Mesothelial cell of epicardium (in vitro differentiated cells): ENCODE results near the gene NOP9. TPM values are rescaled to one million over a fixed set of nuclear protein-coding genes. Genes with fewer than 3 reads are reported as not detected.

Experiments
- DNase-seq, 2 experiments: peaks; one replicate each; pipeline ENCODE4 v3.0.0; 2021; ENCODE audit warnings: low spot score in 2 of 2; ENCODE audit not compliant: unreplicated experiment in 2 of 2
- H3K27ac Mint-ChIP-seq: 2 replicates; pipeline ENCODE4 v1.8.0; 2021; ENCODE audit warnings: mixed read lengths
- H3K27me3 Mint-ChIP-seq: 2 replicates; pipeline ENCODE4 v1.8.0; 2021; ENCODE audit warnings: low read depth, mixed read lengths
- H3K36me3 Mint-ChIP-seq: 2 replicates; pipeline ENCODE4 v1.8.0; 2021; ENCODE audit warnings: mixed read lengths
- H3K4me1 Mint-ChIP-seq: 2 replicates; pipeline ENCODE4 v1.8.0; 2021; ENCODE audit warnings: mixed read lengths
- H3K4me3 Mint-ChIP-seq: 2 replicates; pipeline ENCODE4 v1.8.0; 2021; ENCODE audit warnings: mild to moderate bottlenecking, moderate library complexity, mixed read lengths
- H3K9me3 Mint-ChIP-seq: 2 replicates; pipeline ENCODE4 v1.8.0; 2021; ENCODE audit warnings: mixed read lengths
- total RNA-seq: library from RNA; stranded (reverse); gene quantifications from 3 replicates; pipeline ENCODE4 v1.2.1, GENCODE V29; 2021
- TF ChIP-seq, protein P1 (sequence below): fragments of 200-600 bp; sonication (generic); IDR thresholded peaks from one replicate; pipeline ENCODE4 v1.5.0; 2021; ENCODE audit warnings: antibody characterized with exemption; ENCODE audit not compliant: unreplicated experiment

Gene NOP9
- total RNA-seq, 1 donor from 2014 or later: 30.8 TPM

DNA sequence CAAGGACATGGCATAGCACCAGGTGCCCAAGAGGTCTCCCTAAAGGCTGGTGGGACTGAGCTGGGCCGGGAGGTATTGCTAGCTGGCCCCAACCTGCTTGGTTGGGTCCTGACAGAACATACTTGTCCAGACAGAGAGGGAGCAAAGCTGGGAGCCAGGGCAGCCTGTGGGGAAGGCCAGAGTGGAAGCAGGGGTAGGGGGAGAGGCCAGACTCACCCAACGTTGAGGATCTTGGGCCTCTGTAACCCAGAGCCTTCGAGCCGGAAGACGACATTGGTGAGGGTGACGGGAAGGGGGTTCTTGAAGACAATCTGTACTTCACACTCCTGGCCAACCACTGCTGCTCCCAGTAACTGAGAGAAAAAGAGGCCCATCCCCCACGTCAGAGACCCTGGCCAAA is 45.7 kb upstream of the NOP9 start:
- Mint-ChIP-seq H3K9me3 (no peaks in the 10 kb centered on the region), H3K27ac (no peak overlapping the region), H3K4me3 (no peak overlapping the region), H3K4me1 (peaks cover 12% of the 10 kb centered on the region), H3K36me3 (no peaks in the 10 kb centered on the region), H3K27me3 (no peaks in the 10 kb centered on the region)
- TF ChIP-seq, protein P1, sequence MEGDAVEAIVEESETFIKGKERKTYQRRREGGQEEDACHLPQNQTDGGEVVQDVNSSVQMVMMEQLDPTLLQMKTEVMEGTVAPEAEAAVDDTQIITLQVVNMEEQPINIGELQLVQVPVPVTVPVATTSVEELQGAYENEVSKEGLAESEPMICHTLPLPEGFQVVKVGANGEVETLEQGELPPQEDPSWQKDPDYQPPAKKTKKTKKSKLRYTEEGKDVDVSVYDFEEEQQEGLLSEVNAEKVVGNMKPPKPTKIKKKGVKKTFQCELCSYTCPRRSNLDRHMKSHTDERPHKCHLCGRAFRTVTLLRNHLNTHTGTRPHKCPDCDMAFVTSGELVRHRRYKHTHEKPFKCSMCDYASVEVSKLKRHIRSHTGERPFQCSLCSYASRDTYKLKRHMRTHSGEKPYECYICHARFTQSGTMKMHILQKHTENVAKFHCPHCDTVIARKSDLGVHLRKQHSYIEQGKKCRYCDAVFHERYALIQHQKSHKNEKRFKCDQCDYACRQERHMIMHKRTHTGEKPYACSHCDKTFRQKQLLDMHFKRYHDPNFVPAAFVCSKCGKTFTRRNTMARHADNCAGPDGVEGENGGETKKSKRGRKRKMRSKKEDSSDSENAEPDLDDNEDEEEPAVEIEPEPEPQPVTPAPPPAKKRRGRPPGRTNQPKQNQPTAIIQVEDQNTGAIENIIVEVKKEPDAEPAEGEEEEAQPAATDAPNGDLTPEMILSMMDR: no peak
- DNase-seq: no peak

DNA sequence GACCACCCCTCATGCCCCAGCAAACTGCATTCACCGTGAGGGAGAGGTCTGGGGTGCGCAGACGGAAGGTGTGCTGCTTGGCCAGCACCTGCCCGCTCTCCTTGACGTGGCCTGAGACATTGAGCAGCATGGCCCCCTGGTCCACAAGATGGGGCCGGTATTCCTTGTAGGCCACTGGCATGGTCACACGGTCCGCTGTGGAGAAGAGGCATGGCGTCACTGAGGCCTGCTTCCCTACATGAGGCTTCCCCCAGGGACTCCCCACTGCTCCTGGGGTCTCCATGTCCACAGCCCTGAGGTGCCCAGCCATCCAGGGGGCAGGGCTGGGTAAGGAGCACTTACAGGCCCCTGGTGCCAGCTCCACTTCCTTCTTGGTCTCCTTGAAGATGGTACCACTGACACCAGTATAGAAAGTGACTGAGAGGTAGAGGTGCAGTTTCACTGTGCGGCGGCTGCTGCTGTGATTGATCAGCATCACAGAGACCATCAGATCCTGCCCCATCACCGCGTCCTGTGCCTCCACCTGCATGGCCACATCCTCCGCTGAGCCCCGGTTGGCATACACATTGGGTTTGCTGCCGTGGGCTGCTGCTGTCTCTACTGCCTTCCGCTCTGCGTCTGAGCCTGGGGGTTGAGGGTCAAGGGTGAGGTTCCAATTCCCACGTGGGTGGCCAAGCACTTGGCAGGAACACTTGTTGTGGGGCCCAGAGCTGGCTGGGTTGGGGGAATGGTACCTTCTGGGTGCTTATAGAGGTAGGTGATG is 44.8 kb upstream of the NOP9 start:
- Mint-ChIP-seq H3K27me3 (no peaks in the 10 kb centered on the region), H3K4me1 (peaks cover 19% of the 10 kb centered on the region), H3K9me3 (no peaks in the 10 kb centered on the region), H3K36me3 (no peaks in the 10 kb centered on the region), H3K4me3 (no peak overlapping the region), H3K27ac (no peak overlapping the region)
- no peak for DNase-seq
- TF ChIP-seq, protein P1: no peak

DNA sequence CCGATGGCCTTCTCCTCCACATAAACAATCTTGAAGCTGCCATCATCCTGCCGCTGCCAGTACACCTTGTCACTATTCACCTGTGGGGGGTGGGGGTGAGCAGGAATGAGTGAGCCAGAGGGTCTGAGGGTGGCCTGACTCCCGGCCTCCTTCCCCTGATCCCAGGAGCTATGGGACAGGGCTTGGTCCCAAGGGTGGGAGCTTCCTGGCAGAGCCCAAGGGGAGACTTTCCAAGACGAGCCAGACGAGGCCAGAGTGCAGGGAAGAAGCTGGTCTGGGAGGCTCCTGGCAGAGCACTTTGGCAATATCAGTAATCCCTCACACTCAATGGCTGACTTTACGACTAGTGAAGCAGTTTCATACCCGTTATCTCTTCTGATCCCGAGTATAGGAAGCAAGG is 44.2 kb upstream of the NOP9 start:
- DNase-seq: no peak
- H3K36me3 Mint-ChIP-seq: no peaks in the 10 kb centered on the region
- TF ChIP-seq, protein P1: no peak
- H3K27me3 Mint-ChIP-seq: no peaks in the 10 kb centered on the region
- peaks cover 21% of the 10 kb centered on the region for H3K4me1 Mint-ChIP-seq
- no peak overlapping the region for H3K27ac Mint-ChIP-seq
- H3K4me3 Mint-ChIP-seq: no peak overlapping the region
- no peaks in the 10 kb centered on the region for H3K9me3 Mint-ChIP-seq

DNA sequence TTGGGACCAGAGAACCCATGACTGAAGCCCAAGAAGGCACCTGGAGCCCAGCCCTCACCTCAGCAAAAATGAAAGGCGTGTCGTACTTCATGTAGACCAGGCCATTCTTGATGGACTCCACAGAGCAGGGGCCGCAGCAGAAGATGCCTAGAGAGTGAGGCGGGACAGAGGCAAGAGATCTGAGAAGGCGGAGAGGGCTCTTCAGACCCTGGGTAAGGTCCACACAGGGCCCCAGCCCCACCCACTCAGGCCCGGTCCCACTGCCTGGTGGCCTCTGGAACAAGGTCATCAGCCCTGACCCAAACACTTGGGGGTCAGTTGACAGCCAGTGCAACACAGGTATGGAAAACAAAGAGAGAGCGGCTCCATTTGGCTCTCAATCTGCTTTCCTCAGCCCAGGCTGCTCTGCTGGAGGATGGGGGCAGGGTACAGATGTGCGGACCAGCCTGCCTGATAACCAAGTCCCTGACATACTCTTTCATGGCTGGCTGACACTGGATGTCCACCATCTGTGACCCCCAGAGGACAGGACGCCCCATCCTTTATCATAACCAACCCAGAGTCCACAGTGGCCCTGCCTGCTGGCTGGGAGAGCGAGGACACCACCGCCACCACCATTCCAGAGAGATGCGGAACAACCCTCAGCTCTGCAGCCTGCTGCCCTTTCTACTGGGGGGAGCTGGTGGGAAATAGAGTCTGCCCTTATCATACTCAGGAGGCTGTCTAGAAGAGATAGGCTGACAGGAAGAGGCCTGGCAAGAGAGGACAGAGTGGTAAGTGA is 43.5 kb upstream of the NOP9 start:
- Mint-ChIP-seq H3K27ac (no peak overlapping the region), H3K4me1 (peaks cover 21% of the 10 kb centered on the region), H3K36me3 (no peaks in the 10 kb centered on the region), H3K27me3 (no peaks in the 10 kb centered on the region), H3K4me3 (no peak overlapping the region), H3K9me3 (no peaks in the 10 kb centered on the region)
- DNase-seq: no peak
- TF ChIP-seq, protein P1: no peak

DNA sequence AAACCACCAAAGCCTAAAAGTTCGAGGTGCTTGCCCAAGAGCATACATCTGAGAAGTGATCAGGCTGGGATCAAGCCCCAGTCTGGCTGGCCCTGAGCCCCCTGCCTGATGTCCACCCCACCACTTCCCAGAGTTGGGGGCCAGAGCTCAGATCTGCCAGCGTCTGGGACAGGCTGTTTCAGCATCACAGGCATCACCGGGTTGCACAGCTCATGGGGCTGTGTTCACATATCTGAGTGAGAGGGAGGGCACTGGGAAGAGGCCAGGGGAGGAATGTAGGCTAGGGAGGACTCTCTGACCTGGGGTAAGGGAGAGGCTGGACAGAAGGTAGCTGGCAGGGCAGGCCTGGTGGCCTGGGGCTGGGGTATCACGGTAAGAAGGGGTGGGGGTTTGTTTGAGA is 42.7 kb upstream of the NOP9 start:
- Mint-ChIP-seq H3K4me3 (no peak overlapping the region), H3K36me3 (no peaks in the 10 kb centered on the region), H3K27ac (peak overlapping the region; percentile 37), H3K9me3 (no peaks in the 10 kb centered on the region), H3K4me1 (peaks cover 21% of the 10 kb centered on the region), H3K27me3 (no peaks in the 10 kb centered on the region)
- DNase-seq: no peak
- TF ChIP-seq, protein P1: no peak
